HCT116 (cell line): ENCODE results near the gene PIGW.

Experiments
- ATF3 ChIP-seq: IDR thresholded peaks from 2 replicates; pipeline ENCODE4 v1.6.1; 2012
- CTCF ChIP-seq, 3 experiments: fragments of 200-600 bp in 1 of 3; sonication (generic) in 1 of 3; IDR thresholded peaks in 2 of 3; conservative IDR thresholded peaks in 1 of 3; 2 replicates each; pipeline ENCODE4 v1.5.1; 2012 to 2017; ENCODE audit warnings: low read depth in 2 of 3, low read length in 2 of 3, antibody characterized with exemption in 1 of 3, borderline replicate concordance in 1 of 3, control low read depth in 1 of 3, mild to moderate bottlenecking in 1 of 3, mixed read lengths in 1 of 3, mixed run types in 1 of 3, moderate library complexity in 1 of 3; ENCODE audit not compliant: insufficient read depth in 1 of 3
- ELF1 ChIP-seq: IDR thresholded peaks from 2 replicates; pipeline ENCODE4 v1.6.1; 2012; ENCODE audit warnings: low read depth, borderline replicate concordance
- EZH2 ChIP-seq: fragments of 200-600 bp; sonication (generic); IDR thresholded peaks from 2 replicates; pipeline ENCODE4 v1.6.1; 2017; ENCODE audit warnings: antibody characterized with exemption, mixed run types
- EZH2phosphoT487 ChIP-seq: fragments of 200-600 bp; IDR thresholded peaks from 2 replicates; pipeline ENCODE4 v1.6.1; 2018; ENCODE audit warnings: antibody characterized with exemption, borderline replicate concordance
- JUND ChIP-seq: IDR thresholded peaks from 2 replicates; pipeline ENCODE4 v1.6.1; 2012
- POLR2A ChIP-seq: IDR thresholded peaks from 2 replicates; pipeline ENCODE4 v1.7.0; 2011; ENCODE audit warnings: borderline replicate concordance; ENCODE audit not compliant: insufficient read depth, insufficient read length; ENCODE audit errors: extremely low read depth
- POLR2AphosphoS5 ChIP-seq: IDR thresholded peaks from 2 replicates; pipeline ENCODE4 v1.6.1; 2011; ENCODE audit warnings: mild to moderate bottlenecking, low read depth, low read length, moderate library complexity
- REST ChIP-seq: IDR thresholded peaks from 2 replicates; pipeline ENCODE4 v1.6.1; 2012; ENCODE audit warnings: low read depth
- TCF7L2 ChIP-seq: IDR thresholded peaks from 2 replicates; pipeline ENCODE4 v1.7.0; 2011; ENCODE audit warnings: borderline replicate concordance, inconsistent platforms; ENCODE audit not compliant: insufficient read depth, insufficient read length; ENCODE audit errors: extremely low read depth
- ZBTB33 ChIP-seq: IDR thresholded peaks from 2 replicates; pipeline ENCODE4 v1.6.1; 2011; ENCODE audit warnings: mild to moderate bottlenecking, low read length, moderate library complexity; ENCODE audit not compliant: insufficient replicate concordance; ENCODE audit errors: extremely low read depth
- ZFX ChIP-seq: fragments of 450-650 bp; IDR thresholded peaks from 2 replicates; pipeline ENCODE4 v1.6.1; 2017
- ZNF274 ChIP-seq: fragments of 200-500 bp; sonication (Bioruptor generic); IDR thresholded peaks from 2 replicates; pipeline ENCODE4 v1.6.1; 2014; ENCODE audit warnings: mild to moderate bottlenecking, low read depth, low read length, inconsistent platforms

- TF ChIP-seq CTCF (IDR thresholded peaks at IDR 0.05 in 2 of 3, conservative IDR thresholded peaks at IDR 0.05 in 1 of 3; ENCODE audit: borderline replicate concordance in 1 of 3, insufficient read depth in 1 of 3, low read depth in 2 of 3, low read length in 2 of 3): no peak
- no peak for TF ChIP-seq POLR2AphosphoS5
- no peak for TF ChIP-seq JUND
- TF ChIP-seq EZH2: no peak
- TF ChIP-seq ELF1: no peak
- no peak for TF ChIP-seq POLR2A
- no peak for TF ChIP-seq ZNF274
- no peak for TF ChIP-seq REST
- TF ChIP-seq ZBTB33: no peak
- TF ChIP-seq ATF3: no peak
- TF ChIP-seq EZH2phosphoT487: no peak
- TF ChIP-seq ZFX: no peak
- TF ChIP-seq TCF7L2: no peak
These were observed 40.8 kb upstream of the PIGW start for GRCh38 chr17:36493956-36494355.
